GM18909 (cell line): ENCODE data around the gene PAQR9.
"Not testable (repeated sequence)": the region's sequence is repeated elsewhere in the genome, so short reads cannot be mapped to it uniquely, and the experiment has no call there.

Experiments used
- ATAC-seq: cut with Tn5 transposase; IDR thresholded peaks from one replicate; pipeline ENCODE4 v1.9.1; 2021; ENCODE audit warnings: mild to moderate bottlenecking; ENCODE audit not compliant: unreplicated experiment, poor library complexity

The PAQR9 gene, protein sequence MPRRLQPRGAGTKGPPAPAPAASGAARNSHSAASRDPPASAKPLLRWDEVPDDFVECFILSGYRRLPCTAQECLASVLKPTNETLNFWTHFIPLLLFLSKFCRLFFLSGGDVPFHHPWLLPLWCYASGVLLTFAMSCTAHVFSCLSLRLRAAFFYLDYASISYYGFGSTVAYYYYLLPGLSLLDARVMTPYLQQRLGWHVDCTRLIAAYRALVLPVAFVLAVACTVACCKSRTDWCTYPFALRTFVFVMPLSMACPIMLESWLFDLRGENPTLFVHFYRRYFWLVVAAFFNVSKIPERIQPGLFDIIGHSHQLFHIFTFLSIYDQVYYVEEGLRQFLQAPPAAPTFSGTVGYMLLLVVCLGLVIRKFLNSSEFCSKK

DNA sequence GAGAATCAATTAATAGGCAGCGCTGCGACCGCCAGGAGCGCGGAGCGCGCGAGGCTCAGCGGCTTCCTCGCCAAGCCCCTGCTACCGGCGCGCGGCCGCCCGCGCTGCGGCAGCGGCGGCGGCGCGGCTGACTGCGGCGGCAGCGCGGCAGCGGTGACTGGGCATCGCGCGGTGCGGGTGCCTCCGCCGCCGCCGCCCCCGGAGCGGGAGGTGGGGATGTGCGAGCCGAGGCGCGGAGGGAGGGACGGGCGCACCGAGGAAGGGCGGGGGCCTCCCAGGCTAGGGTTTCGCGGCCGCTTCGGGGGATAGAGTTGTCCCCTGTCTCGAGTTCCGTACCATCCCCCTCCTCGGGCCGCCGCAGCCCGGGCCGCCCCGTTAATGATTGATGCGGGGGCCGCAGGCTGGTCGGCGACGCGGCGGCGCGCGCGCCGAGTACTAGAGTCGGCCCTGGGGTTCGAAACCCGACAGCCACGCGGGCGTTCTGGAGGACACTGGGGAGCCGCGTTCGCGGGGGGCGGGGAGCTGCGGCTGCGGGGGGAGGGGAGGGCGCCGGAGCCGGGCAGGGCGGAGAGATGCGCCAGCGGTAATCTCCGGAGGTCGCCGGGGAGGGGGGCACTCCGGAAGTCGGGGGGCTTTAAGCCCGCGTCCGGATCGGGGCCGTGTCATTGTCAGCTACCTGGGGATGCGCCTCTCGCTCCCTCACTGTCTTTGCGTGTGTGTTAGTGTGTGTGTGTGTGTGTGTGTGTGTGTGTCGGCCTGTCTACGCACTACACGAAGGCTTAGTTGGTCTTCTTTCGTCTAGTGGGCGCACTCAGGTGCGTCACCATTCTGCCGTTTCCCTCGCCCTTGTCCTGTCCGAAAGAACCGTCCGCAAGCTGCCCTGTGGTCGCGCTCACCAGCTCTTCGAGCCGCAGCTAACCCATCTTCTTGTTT, at the start of gene PAQR9:
TSS of gene PAQR9 (minus strand) at position 159 of the 933 bp plus-strand sequence. CDS start 338 bp downstream, outside the sequence.
- peak; percentile 65 for ATAC-seq

DNA sequence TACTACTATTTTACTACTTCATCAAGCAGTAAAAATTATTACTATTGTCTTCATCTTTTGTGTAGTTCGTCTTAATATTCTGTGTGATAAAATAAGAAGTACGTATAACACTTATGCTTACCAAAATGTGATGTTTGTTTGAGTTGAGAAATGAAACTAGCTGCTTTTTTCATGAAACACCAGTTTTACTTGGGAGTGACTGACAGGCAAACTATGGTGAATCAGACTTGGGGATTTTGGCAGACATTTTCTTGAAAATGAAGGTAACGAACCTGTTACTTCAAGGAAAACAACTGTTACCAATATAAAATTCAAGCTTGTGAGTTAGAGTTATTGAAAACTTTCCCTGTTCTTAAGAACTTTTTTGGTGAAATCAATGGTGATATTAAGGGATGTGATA, 48.2 kb upstream of the PAQR9 start:
- ATAC-seq = no peak

GRCh38 chr3:143010024-143010423, 46.5 kb upstream of the PAQR9 start:
- ATAC-seq = no peak

GRCh38 chr3:143004823-143005222, 41.3 kb upstream of the PAQR9 start:
- no peak for ATAC-seq

- no peak for ATAC-seq
Measured at GRCh38 chr3:143002727-143003126, 39.3 kb upstream of the PAQR9 start.

GRCh38 chr3:143002083-143002712, 38.7 kb upstream of the PAQR9 start:
- ATAC-seq = peak; percentile 38

GRCh38 chr3:143001369-143002082, 38.1 kb upstream of the PAQR9 start, which contains the start of gene U2SURP:
Gene U2SURP (plus strand): TSS chr3:143001570. CDS start chr3:143001629, 59 bp downstream.
- peak; percentile 90 for ATAC-seq

DNA sequence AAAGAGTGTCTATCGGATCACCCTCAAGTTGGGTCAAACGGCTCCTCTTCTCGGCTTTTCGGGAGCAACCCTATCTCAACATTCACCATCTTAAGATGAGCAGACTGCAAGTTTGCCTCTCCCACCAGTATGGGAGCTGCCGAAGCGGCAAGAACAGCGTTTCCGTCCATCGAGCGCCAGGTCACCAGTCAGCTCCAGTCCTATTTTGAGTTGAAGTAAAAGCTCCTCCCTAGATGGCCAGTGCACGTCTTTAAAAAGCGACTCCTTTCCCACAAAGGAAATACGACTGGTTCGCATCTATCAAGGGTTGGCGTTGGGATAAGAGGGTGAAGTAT, 37.5 kb upstream of the PAQR9 start:
- ATAC-seq = peak; percentile 78

DNA sequence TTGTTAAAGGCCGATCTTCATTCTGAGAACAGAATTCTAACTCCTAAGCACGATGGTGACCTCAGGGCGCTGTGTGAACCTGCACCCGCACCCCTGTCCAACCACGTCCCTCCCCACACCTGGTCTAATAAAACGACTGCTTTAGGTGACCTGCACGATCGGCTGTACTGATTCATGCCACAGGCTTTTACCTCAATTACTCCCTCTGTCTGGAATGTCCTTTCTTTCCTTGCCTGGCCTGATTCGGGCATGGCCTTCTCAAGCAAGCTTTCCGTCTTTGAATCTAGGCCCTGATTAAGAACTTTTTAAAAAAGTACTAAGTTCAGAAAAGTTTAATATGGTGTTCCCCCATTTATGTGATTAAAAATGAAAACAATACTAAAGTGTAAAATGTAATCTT, 37.1 kb upstream of the PAQR9 start:
- no peak for ATAC-seq

GRCh38 chr3:142999881-143000280, 36.4 kb upstream of the PAQR9 start:
- ATAC-seq = no peak

GRCh38 chr3:142998439-142998838, 35.0 kb upstream of the PAQR9 start:
- no peak for ATAC-seq

DNA sequence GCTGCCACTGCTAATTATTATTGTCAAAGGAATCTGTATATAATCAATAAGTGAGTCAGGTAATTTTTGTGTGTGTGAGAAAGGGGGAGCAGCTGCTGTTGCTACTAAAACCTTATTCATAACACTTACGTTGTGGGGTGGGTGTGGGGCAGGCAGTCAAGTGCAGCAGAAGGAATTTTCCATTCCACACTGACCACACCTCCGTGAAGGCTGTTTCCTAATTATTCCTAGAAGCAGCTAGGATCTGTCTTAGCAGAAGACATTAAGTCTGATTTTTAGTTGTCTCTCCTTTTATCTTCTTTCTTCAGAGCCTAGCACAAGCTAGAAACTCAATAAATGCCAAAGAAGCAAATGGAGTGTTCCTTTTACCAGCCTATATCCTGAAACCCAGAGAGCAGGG, 33.9 kb upstream of the PAQR9 start:
- no peak for ATAC-seq

DNA sequence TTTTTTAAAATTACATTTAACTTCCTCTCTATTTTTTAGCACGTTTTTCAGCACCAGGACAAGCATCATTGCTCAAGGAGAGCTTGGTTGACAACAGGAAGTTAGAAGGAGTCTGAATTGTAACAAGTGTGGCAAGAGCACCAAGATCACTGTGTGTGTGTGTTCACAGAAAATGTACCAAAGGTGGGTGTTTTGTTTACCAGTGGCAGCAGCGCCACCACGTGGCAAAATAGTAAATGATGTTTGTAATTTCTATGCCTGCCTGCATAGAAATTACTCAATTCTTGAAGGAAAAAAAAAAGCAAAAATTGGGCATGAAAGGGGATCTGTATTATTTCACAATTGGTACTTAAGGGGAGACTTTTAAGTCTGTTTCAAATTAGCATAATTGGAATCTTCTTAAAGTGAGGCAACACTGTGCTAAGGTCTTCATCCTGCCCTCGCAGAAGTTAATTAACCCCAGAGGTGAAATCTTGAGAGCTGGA, 30.5 kb upstream of the PAQR9 start:
- ATAC-seq = no peak

DNA sequence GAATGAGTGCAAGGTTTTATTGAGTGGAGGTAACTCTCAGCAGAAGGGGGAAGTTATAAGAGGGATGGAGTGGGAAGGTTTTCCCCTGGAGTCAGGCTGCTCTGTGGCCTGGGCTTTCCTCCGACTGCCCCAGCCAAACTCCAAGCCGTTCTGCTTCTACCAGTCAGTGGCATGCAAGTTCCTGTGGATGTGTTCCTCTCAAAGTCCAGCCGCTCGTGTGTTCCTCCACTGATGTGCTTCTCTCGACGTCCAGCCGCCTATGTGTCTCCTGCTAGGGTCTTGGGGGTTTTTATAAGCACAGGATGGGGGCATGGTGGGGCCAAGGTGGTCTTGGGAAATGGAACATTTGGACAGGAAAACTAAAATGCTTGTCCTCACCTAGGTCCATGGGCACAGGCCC, 28.8 kb upstream of the PAQR9 start:
- no peak for ATAC-seq

DNA sequence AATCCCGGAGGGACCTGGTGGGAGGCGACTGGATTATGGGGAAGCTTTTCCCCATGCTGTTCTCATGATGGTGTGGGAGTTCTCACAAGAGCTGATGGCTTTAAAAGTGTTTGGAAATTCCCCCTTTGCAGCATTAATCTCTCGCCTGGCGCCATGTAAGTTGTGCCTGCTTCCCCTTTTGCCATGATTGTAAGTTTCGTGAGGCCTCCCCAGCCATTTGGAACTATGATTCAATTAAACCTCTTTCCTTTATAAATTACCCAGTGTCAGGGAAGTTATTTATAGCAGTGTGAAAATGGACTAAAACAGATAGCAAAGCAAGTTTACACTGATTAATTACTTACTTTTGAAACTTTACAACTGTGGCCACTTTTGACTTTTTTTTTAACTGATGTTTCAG, 27.2 kb upstream of the PAQR9 start:
- no peak for ATAC-seq

- not testable (repeated sequence) for ATAC-seq
Measured at GRCh38 chr3:142988826-142989225, 25.4 kb upstream of the PAQR9 start.

- not testable (repeated sequence) for ATAC-seq
Measured at GRCh38 chr3:142988221-142988620, 24.7 kb upstream of the PAQR9 start.

GRCh38 chr3:142987707-142988106, 24.2 kb upstream of the PAQR9 start:
- ATAC-seq = peak; percentile 53

GRCh38 chr3:142987080-142987700, 23.7 kb upstream of the PAQR9 start:
- peak; percentile 56 for ATAC-seq

- no peak for ATAC-seq
Measured at GRCh38 chr3:142984255-142984654, 20.8 kb upstream of the PAQR9 start.
